HEK293T (cell line): Measurements from ENCODE around the gene AOAH.

Source experiments
- ARNT ChIP-seq: fragments of 450-650 bp; IDR thresholded peaks from 2 replicates; pipeline ENCODE4 v1.6.1; 2017; ENCODE audit warnings: mild to moderate bottlenecking
- BHLHE40 ChIP-seq: fragments of 450-650 bp; IDR thresholded peaks from 2 replicates; pipeline ENCODE4 v1.6.1; 2016; ENCODE audit warnings: mild to moderate bottlenecking, moderate library complexity, borderline replicate concordance
- ELF4 ChIP-seq: fragments of 450-650 bp; IDR thresholded peaks from 2 replicates; pipeline ENCODE4 v1.6.1; 2017; ENCODE audit warnings: antibody characterized with exemption
- FOXA1 ChIP-seq: fragments of 450-650 bp; IDR thresholded peaks from 2 replicates; pipeline ENCODE4 v1.6.1; 2016; ENCODE audit warnings: mild to moderate bottlenecking
- FOXM1 ChIP-seq: fragments of 450-650 bp; IDR thresholded peaks from 2 replicates; pipeline ENCODE4 v1.6.1; 2017; ENCODE audit warnings: mild to moderate bottlenecking, borderline replicate concordance
- NFRKB ChIP-seq: fragments of 450-650 bp; IDR thresholded peaks from 2 replicates; pipeline ENCODE4 v1.6.1; 2016; ENCODE audit warnings: mild to moderate bottlenecking, moderate library complexity
- TARDBP ChIP-seq: fragments of 450-650 bp; IDR thresholded peaks from 2 replicates; pipeline ENCODE4 v1.6.1; 2016
- ZNF384 ChIP-seq: fragments of 450-650 bp; IDR thresholded peaks from 2 replicates; pipeline ENCODE4 v1.6.1; 2016
- TF ChIP-seq, protein P1 (sequence below): fragments of 450-650 bp; IDR thresholded peaks from 2 replicates; pipeline ENCODE4 v1.6.1; 2016

DNA sequence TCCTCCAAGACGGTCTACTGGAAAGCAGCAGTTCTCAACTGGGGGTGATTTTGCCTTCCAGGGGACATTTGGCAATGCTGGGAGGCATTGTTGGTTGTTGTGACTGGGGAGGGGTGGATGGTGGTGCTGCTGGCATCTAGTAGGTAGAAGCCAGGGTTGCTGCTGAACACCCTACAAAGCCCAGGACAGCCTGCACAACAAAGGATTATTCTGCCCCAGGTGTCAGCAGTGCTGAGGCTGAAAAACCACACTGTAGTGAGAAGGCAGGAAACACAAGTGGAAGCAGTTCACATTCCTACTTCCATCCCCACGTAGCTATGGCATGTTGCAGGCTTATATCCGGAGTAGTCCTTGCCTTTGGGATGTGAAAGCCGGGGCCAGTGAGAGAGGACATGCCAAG, 86.9 kb downstream of the AOAH start:
- TF ChIP-seq FOXM1 = no peak
- no peak for TF ChIP-seq ARNT
- TF ChIP-seq, protein P1, sequence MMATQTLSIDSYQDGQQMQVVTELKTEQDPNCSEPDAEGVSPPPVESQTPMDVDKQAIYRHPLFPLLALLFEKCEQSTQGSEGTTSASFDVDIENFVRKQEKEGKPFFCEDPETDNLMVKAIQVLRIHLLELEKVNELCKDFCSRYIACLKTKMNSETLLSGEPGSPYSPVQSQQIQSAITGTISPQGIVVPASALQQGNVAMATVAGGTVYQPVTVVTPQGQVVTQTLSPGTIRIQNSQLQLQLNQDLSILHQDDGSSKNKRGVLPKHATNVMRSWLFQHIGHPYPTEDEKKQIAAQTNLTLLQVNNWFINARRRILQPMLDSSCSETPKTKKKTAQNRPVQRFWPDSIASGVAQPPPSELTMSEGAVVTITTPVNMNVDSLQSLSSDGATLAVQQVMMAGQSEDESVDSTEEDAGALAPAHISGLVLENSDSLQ = no peak
- no peak for TF ChIP-seq ELF4
- no peak for TF ChIP-seq NFRKB
- TF ChIP-seq FOXA1 = no peak
- no peak for TF ChIP-seq TARDBP
- no peak for TF ChIP-seq BHLHE40
- no peak for TF ChIP-seq ZNF384
